GM12878 (cell line): ENCODE measurements around the gene BBOF1.
"Not testable (repeated sequence)": the region's sequence is repeated elsewhere in the genome, so short reads cannot be mapped to it uniquely, and the experiment has no call there.

Source experiments
- CTCF ChIP-seq, 3 experiments: IDR thresholded peaks in 2 of 3; conservative IDR thresholded peaks in 1 of 3; 2 replicates each; pipeline ENCODE4 v1.5.1; 2011; ENCODE audit warnings: low read depth in 3 of 3, low read length in 3 of 3, mild to moderate bottlenecking in 3 of 3, control low read depth in 2 of 3, moderate library complexity in 2 of 3, inconsistent platforms in 1 of 3, mixed read lengths in 1 of 3; ENCODE audit not compliant: control insufficient read depth in 2 of 3, insufficient read depth in 1 of 3; ENCODE audit errors: extremely low read depth in 1 of 3
- GABPA ChIP-seq: IDR thresholded peaks from 2 replicates; pipeline ENCODE4 v1.6.1; 2014; ENCODE audit warnings: antibody characterized with exemption, low read depth, mild to moderate bottlenecking, inconsistent platforms
- HCFC1 ChIP-seq: fragments of 150-350 bp; IDR thresholded peaks from 2 replicates; pipeline ENCODE4 v1.6.1; 2014; ENCODE audit warnings: low read length
- JUND ChIP-seq: IDR thresholded peaks from 2 replicates; pipeline ENCODE4 v1.6.1; 2012; ENCODE audit warnings: low read depth, mild to moderate bottlenecking, low read length, improper control_type of control experiment, moderate library complexity
- MEF2A ChIP-seq: IDR thresholded peaks from 2 replicates; pipeline ENCODE4 v1.6.1; 2011; ENCODE audit warnings: low read depth, mild to moderate bottlenecking, low read length, moderate library complexity; ENCODE audit not compliant: insufficient read depth
- MLLT1 ChIP-seq: fragments of 450-650 bp; IDR thresholded peaks from 2 replicates; pipeline ENCODE4 v1.6.1; 2016; ENCODE audit warnings: mild to moderate bottlenecking
- POLR2A ChIP-seq: IDR thresholded peaks from 2 replicates; pipeline ENCODE4 v1.6.1; 2011; ENCODE audit warnings: low read depth, mild to moderate bottlenecking, low read length
- RAD21 ChIP-seq: IDR thresholded peaks from 2 replicates; pipeline ENCODE4 v1.6.1; 2011; ENCODE audit warnings: mild to moderate bottlenecking, low read depth, low read length, moderate library complexity; ENCODE audit not compliant: insufficient read depth
- RCOR1 ChIP-seq: conservative IDR thresholded peaks from 2 replicates; pipeline ENCODE4 v1.6.1; 2012; ENCODE audit warnings: low read depth, low read length, improper control_type of control experiment
- RELA ChIP-seq: fragments of 450-650 bp; IDR thresholded peaks from 2 replicates; pipeline ENCODE4 v1.8.0; 2014; ENCODE audit warnings: borderline replicate concordance; ENCODE audit not compliant: partially characterized antibody
- SMC3 ChIP-seq: IDR thresholded peaks from 2 replicates; pipeline ENCODE4 v1.6.1; 2011; ENCODE audit warnings: low read length, improper control_type of control experiment, borderline replicate concordance
- SREBF2 ChIP-seq: IDR thresholded peaks from 2 replicates; pipeline ENCODE4 v1.6.1; 2012; ENCODE audit warnings: mild to moderate bottlenecking, low read length
- TF ChIP-seq, protein P1 (sequence below): IDR thresholded peaks from 2 replicates; pipeline ENCODE4 v1.6.1; 2012; ENCODE audit warnings: low read length, inconsistent platforms

- TF ChIP-seq RAD21 = peak; percentile 81
- TF ChIP-seq SMC3 = peak; percentile 46; the same call in 1 of the 2 replicates
- TF ChIP-seq MLLT1, JUND, HCFC1, RELA, POLR2A, SREBF2, GABPA, RCOR1, MEF2A: not testable (repeated sequence)
- TF ChIP-seq, protein P1, sequence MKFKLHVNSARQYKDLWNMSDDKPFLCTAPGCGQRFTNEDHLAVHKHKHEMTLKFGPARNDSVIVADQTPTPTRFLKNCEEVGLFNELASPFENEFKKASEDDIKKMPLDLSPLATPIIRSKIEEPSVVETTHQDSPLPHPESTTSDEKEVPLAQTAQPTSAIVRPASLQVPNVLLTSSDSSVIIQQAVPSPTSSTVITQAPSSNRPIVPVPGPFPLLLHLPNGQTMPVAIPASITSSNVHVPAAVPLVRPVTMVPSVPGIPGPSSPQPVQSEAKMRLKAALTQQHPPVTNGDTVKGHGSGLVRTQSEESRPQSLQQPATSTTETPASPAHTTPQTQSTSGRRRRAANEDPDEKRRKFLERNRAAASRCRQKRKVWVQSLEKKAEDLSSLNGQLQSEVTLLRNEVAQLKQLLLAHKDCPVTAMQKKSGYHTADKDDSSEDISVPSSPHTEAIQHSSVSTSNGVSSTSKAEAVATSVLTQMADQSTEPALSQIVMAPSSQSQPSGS = not testable (repeated sequence)
- peak; percentile 36 to 68 (median 49); a peak in 4 of 6 replicates for TF ChIP-seq CTCF (IDR thresholded peaks at IDR 0.05 in 2 of 3, conservative IDR thresholded peaks at IDR 0.05 in 1 of 3; ENCODE audit: control insufficient read depth in 2 of 3, extremely low read depth in 1 of 3, insufficient read depth in 1 of 3, low read depth in 3 of 3, low read length in 3 of 3)
Measured at GRCh38 chr14:74111395-74112216, 92.5 kb downstream of the BBOF1 start.
